Endothelial cell of umbilical vein (primary cell): ENCODE data around the gene SH2D6. TPM values are rescaled to one million over a fixed set of nuclear protein-coding genes. Genes with fewer than 3 reads are reported as not detected.

Experiments
- BruUV-seq: library from RNA; stranded (reverse); fragments of 400-500 nt; replicated peaks from 2 replicates; lab custom pipeline; 2021; lab: Mats Ljungman, UMichigan
- CTCF ChIA-PET: fragments of 300-600, 350-600 bp; sonication (Branson Sonifier 250); formaldehyde crosslinking; loops from one replicate; lab custom pipeline; 2021; ENCODE audit warnings: antibody characterized with exemption, inconsistent platforms; lab: Charles Lee
- POLR2A ChIA-PET: fragments of 300-600, 350-600 bp; sonication (Branson Sonifier 250); formaldehyde crosslinking; loops from one replicate; lab custom pipeline; 2021; ENCODE audit warnings: antibody characterized with exemption, inconsistent platforms; lab: Charles Lee
- DNase-seq: peaks from one replicate; pipeline ENCODE4 v3.0.0-alpha.2; 2011; ENCODE audit warnings: low read depth, low spot score
- FAIRE-seq: peaks from 2 replicates; lab custom pipeline; 2011; peaks lifted over from hg19 to GRCh38; lab: Jason Lieb, UNC
- H2AFZ ChIP-seq: 2 replicates; pipeline ENCODE4 v1.6.0; 2012; ENCODE audit warnings: low read depth, low read length, control low read depth, inconsistent platforms
- H3K27ac ChIP-seq: 2 replicates; pipeline ENCODE4 v1.5.1; 2011; ENCODE audit warnings: low read depth, mild to moderate bottlenecking, control low read depth, low read length, moderate library complexity; ENCODE audit not compliant: insufficient read depth
- H3K27me3 ChIP-seq, 2 experiments: 2 replicates each; pipeline versions ENCODE4 v1.6.0 to v1.6.1; 2011; ENCODE audit warnings: low read length in 2 of 2, mixed read lengths in 1 of 2; ENCODE audit not compliant: control insufficient read depth in 2 of 2, insufficient read depth in 2 of 2
- H3K36me3 ChIP-seq, 2 experiments: 2 replicates in 1 of 2; 3 replicates in 1 of 2; pipeline ENCODE4 v1.5.1; 2011; ENCODE audit warnings: low read length in 2 of 2, mild to moderate bottlenecking in 1 of 2, moderate library complexity in 1 of 2; ENCODE audit not compliant: control insufficient read depth in 2 of 2, insufficient read depth in 2 of 2; ENCODE audit errors: extremely low read depth in 1 of 2
- H3K4me1 ChIP-seq: 3 replicates; pipeline ENCODE4 v1.5.1; 2011; ENCODE audit warnings: mild to moderate bottlenecking, low read length; ENCODE audit not compliant: control insufficient read depth, insufficient read depth; ENCODE audit errors: extremely low read depth
- H3K4me2 ChIP-seq: 2 replicates; pipeline ENCODE4 v1.6.1; 2011; ENCODE audit warnings: low read length, control low read depth, mixed read lengths; ENCODE audit not compliant: insufficient read depth
- H3K4me3 ChIP-seq, 3 experiments: fragments of 200-600 bp in 1 of 3; sonication (generic), shearing (Covaris generic) in 1 of 3; replicated peaks in 1 of 3; 2 replicates each; pipeline ENCODE4 v1.5.1; 2011 to 2016; ENCODE audit warnings: control low read depth in 3 of 3, low read length in 3 of 3, mild to moderate bottlenecking in 2 of 3, inconsistent platforms in 1 of 3, low read depth in 1 of 3, moderate library complexity in 1 of 3; ENCODE audit not compliant: insufficient read depth in 1 of 3
- H3K79me2 ChIP-seq: 2 replicates; pipeline ENCODE4 v1.6.0; 2012; ENCODE audit warnings: low read length, inconsistent platforms; ENCODE audit not compliant: control insufficient read depth, insufficient read depth
- H3K9ac ChIP-seq: replicated peaks from 2 replicates; pipeline ENCODE3; 2011; ENCODE audit warnings: low read length, control low read depth; ENCODE audit not compliant: insufficient read depth; ENCODE audit errors: extremely low read depth
- H3K9me1 ChIP-seq: replicated peaks from 3 replicates; pipeline ENCODE4 v1.6.0; 2011; ENCODE audit warnings: mild to moderate bottlenecking, low read length; ENCODE audit not compliant: control insufficient read depth, insufficient read depth; ENCODE audit errors: extremely low read depth
- H3K9me3 ChIP-seq: replicated peaks from 2 replicates; pipeline ENCODE4 v1.5.1; 2012; ENCODE audit warnings: low read length, inconsistent platforms; ENCODE audit not compliant: control insufficient read depth, insufficient read depth
- H4K20me1 ChIP-seq: replicated peaks from 2 replicates; pipeline ENCODE3; 2011; ENCODE audit warnings: mild to moderate bottlenecking, low read length; ENCODE audit not compliant: control insufficient read depth, insufficient read depth; ENCODE audit errors: extremely low read depth
- EZH2 ChIP-seq: IDR thresholded peaks from 2 replicates; pipeline ENCODE4 v1.6.1; 2012; ENCODE audit warnings: borderline replicate concordance, low read depth, mild to moderate bottlenecking, moderate library complexity, low read length, inconsistent platforms; ENCODE audit not compliant: severe bottlenecking
- FOS ChIP-seq: IDR thresholded peaks from 2 replicates; pipeline ENCODE4 v1.6.1; 2011; ENCODE audit warnings: mild to moderate bottlenecking, low read length, moderate library complexity, borderline replicate concordance; ENCODE audit not compliant: insufficient read depth
- GATA2 ChIP-seq: IDR thresholded peaks from 2 replicates; pipeline ENCODE4 v1.7.0; 2011; ENCODE audit warnings: low read depth, mild to moderate bottlenecking, moderate library complexity, mixed read lengths, low read length; ENCODE audit not compliant: insufficient read length, insufficient read depth
- JUN ChIP-seq: IDR thresholded peaks from 2 replicates; pipeline ENCODE4 v1.6.1; 2011; ENCODE audit warnings: borderline replicate concordance, low read depth; ENCODE audit not compliant: insufficient read length, insufficient read depth
- POLR2AphosphoS5 ChIP-seq: IDR thresholded peaks from 2 replicates; pipeline ENCODE4 v1.6.1; 2012; ENCODE audit warnings: low read depth, mild to moderate bottlenecking, control low read depth, low read length, moderate library complexity; ENCODE audit not compliant: insufficient read depth
- dilution Hi-C: fragments of 300-500 bp; cut with MboI; formaldehyde crosslinking; loops from one replicate; pipeline ENCODE4 v1.15.0; 2019; ENCODE audit warnings: low sequenced_read_pairs; ENCODE audit not compliant: extremely low pct_ligation_motif_present
- intact Hi-C: fragments of 100-400 bp; cut with micrococcal nuclease; formaldehyde crosslinking; loops from one replicate; pipeline ENCODE4 v1.10.0; 2022
- polyA plus RNA-seq, 4 experiments: library from polyadenylated mRNA; depleted of rRNA in 3 of 4; stranded (reverse) in 3 of 4; unstranded in 1 of 4; fragments of >200 nt; gene quantifications; 2 replicates each; pipeline versions ENCODE4 v1.2.1 to v1.2.3, GENCODE V29; 2011 to 2012; ENCODE audit warnings: missing spikeins in 1 of 4
- total RNA-seq: library from RNA; stranded (reverse); gene quantifications from 2 replicates; pipeline ENCODE4 v1.2.3, GENCODE V29; 2021

Gene SH2D6
- total and polyA plus RNA-seq, 2 donors (not counting 3 experiments of a cell fraction or from before 2014, with no cell fraction given): 0.53 TPM; not detected in 1

DNA sequence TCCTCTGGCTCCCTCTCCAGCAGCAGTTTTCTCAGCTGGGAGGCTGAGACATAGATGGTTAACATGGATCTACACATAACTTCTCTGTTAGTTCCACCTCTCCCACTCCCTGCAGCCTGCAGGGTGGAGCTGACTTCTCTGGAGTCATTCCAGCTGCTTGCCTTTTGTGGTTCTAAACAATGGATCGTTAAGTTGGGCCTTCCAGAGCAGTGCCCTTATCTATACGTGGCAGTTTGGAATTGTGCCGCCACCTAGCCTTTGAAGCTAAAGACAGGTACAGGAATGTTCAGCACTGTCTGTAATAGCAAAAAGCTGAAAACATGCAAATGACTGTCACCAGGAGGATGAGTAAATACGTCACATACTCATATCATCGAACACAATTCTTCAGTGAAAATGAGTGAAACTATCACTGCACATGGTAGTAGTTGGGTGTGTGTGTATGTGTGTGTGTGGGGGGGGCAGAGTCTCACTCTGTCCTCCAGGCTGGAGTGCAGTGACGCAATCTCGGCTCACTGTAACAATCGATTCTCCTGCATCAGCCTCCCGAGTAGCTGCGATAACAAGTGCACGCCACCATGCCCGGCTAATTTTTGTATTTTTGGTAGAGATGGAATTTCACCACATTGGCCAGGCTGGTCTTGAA is 50.3 kb downstream of the SH2D6 start:
- Histone ChIP-seq H2AFZ (no peak overlapping the region), H3K9ac (no peak overlapping the region), H3K4me1 (no peaks in the 10 kb centered on the region), H3K27me3 (no peaks in the 10 kb centered on the region), H3K9me3 (no peaks in the 10 kb centered on the region), H3K4me2 (no peak overlapping the region), H3K9me1 (no peaks in the 10 kb centered on the region), H4K20me1 (no peaks in the 10 kb centered on the region), H3K27ac (no peak overlapping the region), H3K36me3 (no peaks in the 10 kb centered on the region), H3K79me2 (no peaks in the 10 kb centered on the region), H3K4me3 (no peak overlapping the region)
- no peak for TF ChIP-seq GATA2
- TF ChIP-seq EZH2: no peak
- TF ChIP-seq POLR2AphosphoS5: no peak
- TF ChIP-seq JUN: no peak
- no peak for TF ChIP-seq FOS
- FAIRE-seq (peak; percentile 85), DNase-seq (peak; percentile 60)
- no TSS peak for BruUV-seq
- intact Hi-C loops: no loop called here
- ChIA-PET CTCF (interaction anchor here (0.9 kb wide), 1 partner anchor 9 kb away, joined by 4 read pairs; no protein-coding TSS in a partner anchor), POLR2A (interaction anchor here (0.6 to 1.5 kb wide), 2 partner anchors 70 to 107 kb away, joined by 5 to 11 read pairs; partner anchors contain the start of gene MAT2A)
- dilution Hi-C loops: no loop called here
